ENCODE data around the gene DDX55. TPM values are rescaled to one million over a fixed set of nuclear protein-coding genes. Genes with fewer than 3 reads are reported as not detected.

The DDX55 gene
- total and polyA plus RNA-seq, 2 of the 4 experiments (the other 2 are of a cell fraction), result 13.3 to 18.7 TPM

DNA sequence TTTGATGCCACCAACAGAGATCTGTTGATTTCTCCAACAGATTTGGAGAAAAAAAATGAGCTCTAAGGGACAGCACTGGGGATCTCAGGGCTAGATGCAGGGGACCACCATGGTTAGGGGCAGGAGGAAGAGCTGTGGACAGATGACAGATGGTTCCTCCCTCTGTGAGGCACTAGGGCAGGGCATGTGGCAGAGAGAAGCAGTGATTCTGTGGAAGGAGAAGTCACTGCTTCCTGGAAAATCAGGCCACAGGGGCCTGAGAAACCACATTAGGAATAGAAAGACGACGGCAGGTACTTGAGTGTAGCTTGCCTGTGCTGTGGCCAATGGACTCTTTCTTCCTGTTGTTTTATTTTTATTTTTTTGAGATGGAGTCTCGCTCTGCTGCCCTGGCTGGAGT is 42.4 kb upstream of the DDX55 start:
- intact Hi-C loops (cut with micrococcal nuclease), result no loop called here
- H3K4me2 ChIP-seq (ENCODE audit: low read depth, low read length), result no peak overlapping the region
- H3K9me3 ChIP-seq (ENCODE audit: control insufficient read depth, insufficient read depth, low read length), result no peaks in the 10 kb centered on the region
- DNase-seq (no peak), ATAC-seq (ENCODE audit: low read depth) (no peak)
- H3K9me1 ChIP-seq (ENCODE audit: insufficient read depth, low read length), result no peaks in the 10 kb centered on the region
- H3K56ac ChIP-seq (ENCODE audit: extremely low read depth, insufficient read depth, low read length), result no peak overlapping the region
- no peaks in the 10 kb centered on the region for H3K79me1 ChIP-seq (ENCODE audit: low read depth in 1 of 2, low read length in 2 of 2)
- TF ChIP-seq, protein P1, sequence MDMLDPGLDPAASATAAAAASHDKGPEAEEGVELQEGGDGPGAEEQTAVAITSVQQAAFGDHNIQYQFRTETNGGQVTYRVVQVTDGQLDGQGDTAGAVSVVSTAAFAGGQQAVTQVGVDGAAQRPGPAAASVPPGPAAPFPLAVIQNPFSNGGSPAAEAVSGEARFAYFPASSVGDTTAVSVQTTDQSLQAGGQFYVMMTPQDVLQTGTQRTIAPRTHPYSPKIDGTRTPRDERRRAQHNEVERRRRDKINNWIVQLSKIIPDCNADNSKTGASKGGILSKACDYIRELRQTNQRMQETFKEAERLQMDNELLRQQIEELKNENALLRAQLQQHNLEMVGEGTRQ (IDR thresholded peaks at IDR 0.05; ENCODE audit: low read depth, low read length), result no peak
- no peak for TF ChIP-seq RCOR1 (IDR thresholded peaks at IDR 0.05; ENCODE audit: insufficient replicate concordance, low read length)
- TF ChIP-seq, protein P2, sequence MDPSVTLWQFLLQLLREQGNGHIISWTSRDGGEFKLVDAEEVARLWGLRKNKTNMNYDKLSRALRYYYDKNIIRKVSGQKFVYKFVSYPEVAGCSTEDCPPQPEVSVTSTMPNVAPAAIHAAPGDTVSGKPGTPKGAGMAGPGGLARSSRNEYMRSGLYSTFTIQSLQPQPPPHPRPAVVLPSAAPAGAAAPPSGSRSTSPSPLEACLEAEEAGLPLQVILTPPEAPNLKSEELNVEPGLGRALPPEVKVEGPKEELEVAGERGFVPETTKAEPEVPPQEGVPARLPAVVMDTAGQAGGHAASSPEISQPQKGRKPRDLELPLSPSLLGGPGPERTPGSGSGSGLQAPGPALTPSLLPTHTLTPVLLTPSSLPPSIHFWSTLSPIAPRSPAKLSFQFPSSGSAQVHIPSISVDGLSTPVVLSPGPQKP (IDR thresholded peaks at IDR 0.05; ENCODE audit: borderline replicate concordance, low read depth, low read length), result no peak
- TF ChIP-seq MAZ (IDR thresholded peaks at IDR 0.05; ENCODE audit: borderline replicate concordance, low read depth, low read length), result no peak
- no peak for TF ChIP-seq NFE2L2 (IDR thresholded peaks at IDR 0.05; ENCODE audit: low read depth, low read length)
- no peak for TF ChIP-seq RAD21 (IDR thresholded peaks at IDR 0.05; ENCODE audit: low read length)
- dilution Hi-C loops (cut with HindIII; ENCODE audit: low sequenced_read_pairs, unreplicated experiment), result no loop called here
- POLR2A ChIA-PET (ENCODE audit: unreplicated experiment), result no interaction called here
- H2BK120ac ChIP-seq (ENCODE audit: low read depth, low read length), result no peak overlapping the region
- no TSS peak for BruUV-seq (replicated peaks)
- no peak overlapping the region for H3K4me3 ChIP-seq (ENCODE audit: insufficient read depth, low read depth, low read length)
- no peak overlapping the region for H3K23ac ChIP-seq (ENCODE audit: low read depth, low read length)
- no peak overlapping the region for H2BK15ac ChIP-seq (ENCODE audit: low read depth, low read length)
- H2AK9ac ChIP-seq (replicated peaks; ENCODE audit: low read depth, low read length, poor library complexity), result no peak overlapping the region
- H4K20me1 ChIP-seq (ENCODE audit: insufficient read depth, low read length), result no peaks in the 10 kb centered on the region
- CTCF ChIA-PET, result no interaction called here
- peak overlapping the region; percentile 18 for H2AFZ ChIP-seq (replicated peaks; ENCODE audit: low read length, poor library complexity)
- H4K5ac ChIP-seq (ENCODE audit: low read depth, low read length), result no peak overlapping the region
- H3K4me1 ChIP-seq (ENCODE audit: control insufficient read depth, insufficient read depth, low read length), result no peaks in the 10 kb centered on the region
- no peak overlapping the region for H3K9ac ChIP-seq (ENCODE audit: low read depth, low read length)
- H3K18ac ChIP-seq (ENCODE audit: low read depth, low read length), result no peak overlapping the region
- H3K36me3 ChIP-seq (ENCODE audit: control insufficient read depth, insufficient read depth, low read length), result no peaks in the 10 kb centered on the region
- in situ Hi-C loops (cut with MboI; ENCODE audit: low sequenced_read_pairs), result no loop called here
- H2AK5ac ChIP-seq (ENCODE audit: low read depth, low read length), result no peak overlapping the region
- H2BK5ac ChIP-seq (ENCODE audit: low read depth, low read length, poor library complexity, severe bottlenecking), result no peak overlapping the region
- no peak overlapping the region for H2BK20ac ChIP-seq (ENCODE audit: low read depth, low read length)
- H3K27ac ChIP-seq (ENCODE audit: insufficient read depth, low read length), result no peak overlapping the region
- no peak overlapping the region for H3K14ac ChIP-seq (replicated peaks; ENCODE audit: low read depth, low read length)
- no peak overlapping the region for H3K4ac ChIP-seq (ENCODE audit: low read depth, low read length)
- no peak overlapping the region for H4K91ac ChIP-seq (ENCODE audit: insufficient read depth, low read depth, low read length)
- WGBS, 2 experiments (ENCODE audit: extremely low coverage in 2 of 2, insufficient read length in 1 of 2), result 100% methylated on average over 1 of the region's 3 CpGs; no CpG with 5 or more reads in 1 of the 2 experiments
- no peak overlapping the region for H4K8ac ChIP-seq (ENCODE audit: low read depth in 2 of 2, low read length in 2 of 2)
- peaks cover 13% of the 10 kb centered on the region for H3K27me3 ChIP-seq (ENCODE audit: control insufficient read depth, insufficient read depth, low read length)

All from IMR-90 (cell line).